MV-4-11 (cell line): ENCODE results near the gene RASSF7.
A peak's percentile ranks its signal among the peaks of the same experiment; 100 is the strongest.
"Not testable (repeated sequence)": the region's sequence is repeated elsewhere in the genome, so short reads cannot be mapped to it uniquely, and the experiment has no call there.

Experiments
- DNase-seq: peaks from one replicate; lab custom pipeline; 2025; lab: John Stamatoyannopoulos, UW

The RASSF7 gene, protein sequence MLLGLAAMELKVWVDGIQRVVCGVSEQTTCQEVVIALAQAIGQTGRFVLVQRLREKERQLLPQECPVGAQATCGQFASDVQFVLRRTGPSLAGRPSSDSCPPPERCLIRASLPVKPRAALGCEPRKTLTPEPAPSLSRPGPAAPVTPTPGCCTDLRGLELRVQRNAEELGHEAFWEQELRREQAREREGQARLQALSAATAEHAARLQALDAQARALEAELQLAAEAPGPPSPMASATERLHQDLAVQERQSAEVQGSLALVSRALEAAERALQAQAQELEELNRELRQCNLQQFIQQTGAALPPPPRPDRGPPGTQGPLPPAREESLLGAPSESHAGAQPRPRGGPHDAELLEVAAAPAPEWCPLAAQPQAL

DNA sequence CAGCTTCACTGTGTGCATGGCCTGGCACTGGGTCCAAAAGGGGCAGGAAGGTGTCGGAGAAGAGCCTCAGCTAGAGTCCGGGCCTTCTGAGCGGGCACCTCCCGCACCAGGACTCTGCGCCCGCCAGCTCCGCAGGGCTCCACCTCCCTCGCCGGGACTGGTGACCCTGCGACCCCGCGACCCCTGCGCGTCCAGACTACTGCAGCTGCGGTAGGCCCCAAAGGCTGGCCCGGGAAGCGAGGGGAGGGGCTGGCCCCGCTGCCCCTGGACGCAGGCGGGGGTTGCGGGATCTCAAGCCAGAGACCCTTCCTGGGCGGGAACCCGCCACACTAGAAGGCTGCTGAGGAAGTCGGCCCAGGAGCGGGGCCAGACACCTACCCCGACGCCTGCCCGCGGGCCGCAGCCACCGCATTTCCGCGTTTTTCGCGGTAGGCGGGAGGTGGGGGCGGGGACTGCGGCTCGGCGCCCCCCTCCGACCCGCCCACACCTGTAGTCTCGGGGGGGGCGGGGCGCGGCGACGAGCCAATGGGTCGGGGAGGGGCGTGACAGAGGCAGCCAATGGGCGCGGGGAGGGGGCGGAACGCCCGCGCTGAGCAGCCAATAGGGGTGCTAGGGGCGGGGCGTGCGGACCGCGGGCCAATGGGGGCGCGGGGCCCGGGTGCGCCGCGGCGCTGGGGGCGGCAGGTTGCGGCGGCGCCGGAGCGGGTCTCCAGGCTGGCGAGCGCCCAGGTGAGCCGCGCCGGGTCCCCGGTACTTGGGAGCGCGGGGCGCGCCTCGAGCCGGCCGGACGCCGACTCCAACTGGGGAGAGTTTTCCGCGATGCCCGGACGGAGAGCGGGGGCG is at the start of gene RASSF7, which contains the start of gene LMNTD2:
Gene RASSF7, plus strand, starts transcription at position 666 of the 843 bp plus-strand sequence. CDS start 799 bp downstream, outside the sequence.
Gene LMNTD2, minus strand, starts transcription at position 434 of the 843 bp plus-strand sequence. Its CDS starts 22 bp downstream, at position 412.
- peak; percentile 76 for DNase-seq

DNA sequence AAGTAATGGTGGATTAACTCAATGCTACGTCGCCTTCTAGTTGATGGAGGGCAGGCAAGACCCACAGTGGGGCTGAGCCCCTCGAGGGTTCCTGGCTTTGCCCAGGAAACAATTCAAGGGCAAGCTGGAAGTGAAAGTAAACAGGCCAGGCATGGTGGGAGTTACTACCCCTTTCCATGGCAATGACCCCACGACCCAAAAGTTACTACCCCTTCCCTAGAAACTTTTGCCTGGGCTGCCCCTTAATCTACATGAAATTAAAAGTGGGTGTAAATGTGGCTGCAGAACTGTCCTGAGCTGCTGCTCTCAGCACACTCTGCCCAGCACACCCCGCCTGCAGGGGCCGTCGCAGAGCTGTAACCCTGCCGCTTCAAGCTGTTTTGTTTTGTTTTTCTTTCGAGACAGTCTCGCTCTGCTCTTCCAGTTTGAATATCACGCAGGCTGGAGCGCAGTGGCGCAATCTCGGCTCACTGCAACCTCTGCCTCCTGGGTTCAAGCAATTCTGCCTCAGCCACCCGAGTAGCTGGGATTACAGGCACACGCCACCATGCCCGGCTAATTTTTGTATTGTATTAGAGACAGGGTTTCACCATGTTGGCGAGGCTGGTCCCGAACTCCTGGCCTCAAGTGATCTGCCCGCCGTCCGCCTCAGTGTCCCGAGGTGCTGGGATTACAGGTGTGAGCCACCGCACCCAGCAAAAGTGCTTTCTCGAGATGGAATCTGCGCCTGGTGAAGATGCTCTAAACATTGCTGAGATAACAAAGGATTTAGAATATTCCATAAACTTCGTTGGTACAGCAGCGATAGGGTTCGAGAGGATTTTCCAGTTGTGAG is 47.8 kb upstream of the RASSF7 start:
- DNase-seq = peak; percentile 77

DNA sequence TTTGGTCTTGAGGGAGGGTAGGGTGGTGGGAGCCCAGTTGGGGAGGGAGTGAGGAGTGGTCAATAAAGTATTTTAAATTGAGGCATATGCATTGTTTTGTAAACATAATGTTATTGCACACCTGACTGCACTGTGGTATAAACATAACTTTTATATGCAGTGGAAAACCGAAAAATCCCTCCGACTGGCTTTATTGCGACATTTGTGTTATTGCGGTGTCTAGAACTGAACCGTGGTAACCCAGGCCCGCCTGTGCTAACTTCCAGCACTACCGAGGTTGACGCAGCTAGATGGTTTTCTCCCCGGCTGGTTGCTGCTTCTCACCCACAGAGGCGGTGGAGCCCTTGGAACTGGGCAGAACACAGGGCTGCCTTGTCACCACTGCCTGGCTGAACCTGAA is 46.2 kb upstream of the RASSF7 start:
- DNase-seq = peak; percentile 73

DNA sequence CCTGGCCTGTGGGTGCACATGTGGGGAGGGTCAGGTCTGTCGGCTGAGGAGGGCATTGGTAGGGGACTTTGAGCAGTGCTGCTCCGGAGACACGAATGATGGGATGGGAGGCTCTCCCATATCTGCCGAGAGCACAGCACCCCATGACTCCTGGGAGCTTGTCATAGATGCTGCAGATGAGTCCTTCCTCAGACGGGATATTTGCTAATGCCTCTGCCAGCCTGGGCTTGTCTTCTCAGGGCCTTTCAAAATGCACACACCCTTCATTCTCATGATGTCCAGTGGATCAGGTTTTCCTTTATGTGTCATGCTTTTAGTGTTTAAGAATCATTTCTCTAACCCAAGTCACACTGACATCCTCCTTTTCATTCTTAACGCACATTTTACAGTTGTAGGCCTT is 45.6 kb upstream of the RASSF7 start:
- DNase-seq = no peak

DNA sequence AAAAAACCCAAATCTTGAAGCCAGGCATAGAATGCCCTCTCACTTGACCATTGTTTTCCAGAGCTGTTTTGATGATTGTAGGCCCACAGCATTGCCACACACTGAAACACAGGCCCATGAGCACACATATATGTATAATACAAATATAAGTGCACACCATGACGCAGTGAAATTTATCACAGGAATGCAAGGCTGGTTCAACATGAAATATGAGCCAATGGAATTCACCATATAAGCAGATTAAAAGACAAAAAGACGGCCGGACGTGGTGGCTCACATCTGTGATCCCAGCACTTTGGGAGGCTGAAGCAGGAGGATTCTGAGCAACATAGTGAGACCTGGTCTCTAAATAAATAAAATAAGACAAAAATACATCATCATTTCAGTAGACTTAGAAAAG is 44.4 kb upstream of the RASSF7 start:
- DNase-seq = no peak

DNA sequence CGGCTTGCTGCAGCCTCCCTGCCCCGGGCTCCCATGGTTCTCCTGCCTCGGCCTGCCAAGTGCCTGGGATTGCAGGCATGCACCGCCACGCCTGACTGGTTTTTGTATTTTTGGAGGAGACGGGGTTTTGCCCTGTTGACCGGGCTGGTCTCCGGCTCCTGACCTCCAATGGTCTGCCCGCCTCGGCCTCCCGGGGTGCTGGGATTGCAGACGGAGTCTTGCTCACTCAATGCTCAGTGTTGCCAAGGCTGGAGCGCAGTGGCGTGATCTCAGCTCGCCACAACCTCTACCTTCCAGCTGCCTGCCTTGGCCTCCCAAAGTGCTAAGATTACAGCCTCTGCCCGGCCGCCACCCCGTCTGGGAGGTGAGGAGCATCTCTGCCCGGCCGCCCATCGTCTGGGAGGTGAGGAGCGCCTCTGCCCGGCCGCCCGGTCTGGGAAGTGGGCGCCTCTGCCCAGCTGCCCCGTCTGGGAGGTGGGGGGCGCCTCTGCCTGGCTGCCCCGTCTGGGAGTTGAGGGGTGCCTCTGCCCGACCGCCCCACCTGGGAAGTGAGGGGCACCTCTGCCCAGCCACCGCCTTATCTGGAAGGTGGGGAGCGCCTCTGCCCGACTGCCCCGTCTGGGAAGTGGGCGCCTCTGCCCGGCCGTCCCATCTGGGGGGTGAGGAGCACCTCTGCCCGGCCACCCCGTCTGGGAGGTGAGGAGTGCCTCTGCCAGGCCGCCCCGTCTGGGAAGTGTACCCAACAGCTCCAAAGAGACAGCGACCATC is 43.7 kb upstream of the RASSF7 start:
- DNase-seq = not testable (repeated sequence)

DNA sequence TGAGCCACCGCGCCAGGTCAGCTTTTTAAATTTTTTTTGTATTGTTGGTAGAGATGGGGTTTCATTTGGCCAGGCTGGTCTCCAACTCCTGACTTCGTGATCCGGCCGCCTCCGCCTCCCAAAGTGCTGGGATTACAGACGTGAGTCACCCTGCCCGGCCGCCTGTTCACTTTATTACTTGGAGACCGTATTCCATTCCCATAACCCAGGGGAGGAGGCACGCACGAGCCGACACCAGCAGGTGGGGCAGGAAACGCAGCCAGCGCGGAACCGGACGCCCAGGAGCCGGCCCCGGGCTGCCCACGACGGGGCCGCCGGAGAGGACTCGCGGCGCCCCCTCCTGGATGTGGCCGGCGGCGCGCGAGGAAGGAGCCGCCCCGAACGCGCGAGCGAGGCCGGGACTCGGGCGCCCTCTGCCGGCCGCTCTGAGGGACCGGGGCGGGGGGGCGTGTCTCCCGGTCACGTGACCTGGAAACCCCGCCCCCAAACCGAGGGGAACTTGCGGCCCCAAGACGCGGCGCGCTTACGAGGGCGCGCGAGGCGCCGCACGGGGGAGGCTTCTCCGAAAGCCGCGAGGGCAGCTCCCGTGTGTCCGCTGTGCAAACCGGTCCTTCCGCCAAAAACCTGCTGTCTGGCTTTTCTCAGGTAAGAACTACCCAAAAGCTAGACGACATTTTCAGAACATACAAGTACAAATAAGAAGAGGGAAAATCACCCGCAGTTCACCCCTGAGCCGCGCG is 42.1 kb upstream of the RASSF7 start:
- DNase-seq = no peak

DNA sequence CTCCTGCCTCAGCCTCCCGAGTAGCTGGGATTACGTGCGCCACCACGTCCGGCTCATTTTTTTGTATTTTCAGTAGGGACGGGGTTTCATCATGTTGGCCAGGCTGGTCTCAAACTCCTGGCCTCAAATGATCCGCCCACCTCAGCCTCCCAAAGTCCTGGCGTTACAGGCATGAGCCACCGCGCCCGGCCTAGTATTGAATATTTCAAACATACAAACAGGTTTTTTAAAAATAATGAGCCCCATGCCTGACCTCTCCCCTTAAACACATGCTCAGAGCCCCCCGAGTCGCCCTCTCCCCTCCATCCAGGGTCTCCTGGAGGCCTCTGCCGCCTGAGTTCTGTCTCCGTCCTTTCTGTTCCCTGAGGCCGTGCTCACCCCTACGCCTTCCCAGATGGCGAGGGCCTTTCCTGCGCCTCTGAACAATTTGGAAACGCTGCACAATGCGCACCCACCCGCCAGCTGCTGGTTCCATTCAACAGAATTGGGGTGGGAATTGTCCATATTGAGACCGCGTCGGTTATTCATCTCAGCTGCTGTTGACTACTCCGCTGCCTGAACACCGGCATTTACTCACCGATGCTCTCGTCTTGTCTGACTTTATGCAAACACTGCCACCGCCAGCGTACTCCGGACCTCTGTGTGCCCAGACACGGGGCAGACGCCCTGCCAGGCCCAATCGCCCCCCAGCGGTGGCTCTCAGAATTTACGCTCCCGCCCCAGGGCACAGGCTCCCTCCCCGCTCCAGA is 40.2 kb upstream of the RASSF7 start:
- DNase-seq = no peak

DNA sequence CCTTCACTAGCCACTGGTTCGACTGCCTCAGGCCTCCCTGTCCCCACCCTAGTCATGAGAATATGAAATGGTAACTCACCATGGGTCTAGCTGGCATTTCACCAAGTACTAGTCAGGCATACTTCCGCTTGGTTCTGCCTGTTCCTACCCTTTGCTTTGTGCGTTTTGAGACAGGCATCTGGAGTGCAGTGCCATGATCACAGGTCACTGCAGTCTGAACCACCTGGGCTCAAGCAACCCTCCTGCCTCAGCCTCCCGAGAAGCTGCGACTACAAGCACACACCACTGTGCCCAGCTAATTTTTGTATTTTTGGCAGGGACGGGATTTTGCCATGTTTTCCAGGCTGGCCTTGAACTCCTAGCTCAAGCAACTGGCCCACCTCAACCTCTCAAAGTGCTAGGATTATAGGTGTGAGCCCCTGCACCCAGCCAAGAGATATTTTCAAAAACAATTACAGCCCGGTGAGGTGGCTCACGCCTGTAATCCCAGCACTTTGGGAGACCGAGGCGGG is 39.5 kb upstream of the RASSF7 start:
- no peak for DNase-seq

DNA sequence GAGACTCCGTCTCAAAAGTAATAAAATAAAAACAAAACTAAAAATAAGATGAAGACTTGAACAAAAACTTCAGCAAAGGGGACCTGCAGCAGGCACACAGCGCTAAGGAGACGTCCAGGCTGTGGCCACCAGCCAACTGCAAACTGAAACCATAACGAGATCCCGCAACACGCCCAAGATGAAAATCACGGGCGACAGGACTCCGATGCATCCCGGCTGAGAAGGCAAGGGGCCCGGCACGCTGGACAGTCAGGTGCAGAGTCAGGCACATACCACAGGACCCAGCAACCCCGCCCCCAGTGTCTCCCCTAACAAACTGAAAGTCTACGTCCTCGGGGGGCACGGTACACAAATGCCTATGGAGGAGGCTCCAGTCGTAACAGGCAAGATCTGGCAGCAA is 34.6 kb upstream of the RASSF7 start:
- DNase-seq = no peak

DNA sequence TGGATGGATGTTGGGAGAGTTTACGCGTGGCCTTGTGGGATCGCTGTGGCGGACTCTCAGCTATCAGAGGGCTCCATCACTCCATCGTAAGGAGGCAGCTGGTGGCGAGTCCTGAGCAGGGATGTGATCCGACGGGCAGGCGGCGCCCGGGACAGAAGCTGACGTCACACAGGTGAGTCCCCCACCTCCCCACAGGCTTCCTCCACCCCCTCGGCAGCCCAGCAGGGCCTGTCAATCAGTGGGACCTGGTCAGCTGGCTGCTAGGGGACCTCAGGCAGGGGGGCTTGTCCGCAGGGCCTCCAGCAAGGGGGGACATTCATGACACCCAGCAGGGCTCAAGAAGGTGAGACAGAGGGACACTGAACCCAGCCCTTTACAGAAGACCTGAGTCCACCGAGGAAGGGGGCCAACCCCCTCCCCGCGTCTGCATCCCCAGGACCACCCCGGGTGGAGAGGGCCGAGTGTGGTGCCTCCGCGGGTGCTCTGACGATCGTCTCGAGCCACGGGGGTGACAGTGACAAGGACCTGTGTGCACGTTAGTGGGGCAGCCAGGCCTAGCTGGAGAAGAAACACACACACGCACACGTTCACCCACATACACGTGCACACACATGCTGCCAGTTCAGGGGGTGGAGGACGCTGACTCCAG is 32.5 kb upstream of the RASSF7 start:
- DNase-seq = no peak

DNA sequence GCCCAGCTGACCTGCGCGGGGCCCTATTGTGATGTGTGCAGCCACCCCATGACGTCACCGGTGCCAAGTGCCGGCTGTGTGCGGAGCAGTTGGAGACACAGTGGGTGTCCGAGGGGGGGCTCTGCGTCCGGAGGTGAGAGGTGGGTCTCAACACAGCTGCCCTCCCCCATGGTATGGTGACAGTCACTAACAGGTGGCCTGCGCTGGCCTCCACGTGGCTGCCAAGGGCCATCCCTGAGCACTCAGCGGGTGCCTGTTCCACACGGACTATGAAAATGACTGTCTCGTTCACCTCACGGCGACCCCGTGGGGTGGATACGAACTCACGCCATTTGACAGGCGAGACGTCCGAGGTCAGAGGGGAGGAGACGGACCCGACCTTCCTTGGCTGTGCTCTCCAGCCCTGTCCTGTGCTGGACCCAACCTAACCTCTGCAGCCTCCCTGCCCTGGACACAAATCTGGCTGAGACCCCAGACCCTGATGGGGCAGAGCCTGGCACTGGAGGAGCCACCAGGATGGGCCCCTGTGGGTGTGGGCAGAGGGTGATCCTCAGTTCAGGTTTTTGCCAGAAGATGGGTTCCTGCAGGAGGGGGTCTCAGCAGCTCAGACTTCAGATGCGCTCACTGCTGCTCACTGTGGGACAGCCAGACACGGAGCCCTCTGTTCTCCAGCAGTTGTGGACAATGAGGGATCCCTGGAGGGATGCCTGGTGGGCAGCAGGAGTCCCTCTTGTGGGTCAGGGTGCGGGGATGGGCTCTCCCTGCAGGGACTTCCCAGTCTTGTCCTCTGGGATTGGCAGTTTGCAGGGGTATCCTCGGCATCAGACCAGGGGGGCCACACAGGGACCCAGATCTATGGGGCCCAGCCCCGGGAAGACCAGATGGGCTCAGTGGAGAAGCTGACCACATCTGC is 31.7 kb upstream of the RASSF7 start:
- DNase-seq = no peak

DNA sequence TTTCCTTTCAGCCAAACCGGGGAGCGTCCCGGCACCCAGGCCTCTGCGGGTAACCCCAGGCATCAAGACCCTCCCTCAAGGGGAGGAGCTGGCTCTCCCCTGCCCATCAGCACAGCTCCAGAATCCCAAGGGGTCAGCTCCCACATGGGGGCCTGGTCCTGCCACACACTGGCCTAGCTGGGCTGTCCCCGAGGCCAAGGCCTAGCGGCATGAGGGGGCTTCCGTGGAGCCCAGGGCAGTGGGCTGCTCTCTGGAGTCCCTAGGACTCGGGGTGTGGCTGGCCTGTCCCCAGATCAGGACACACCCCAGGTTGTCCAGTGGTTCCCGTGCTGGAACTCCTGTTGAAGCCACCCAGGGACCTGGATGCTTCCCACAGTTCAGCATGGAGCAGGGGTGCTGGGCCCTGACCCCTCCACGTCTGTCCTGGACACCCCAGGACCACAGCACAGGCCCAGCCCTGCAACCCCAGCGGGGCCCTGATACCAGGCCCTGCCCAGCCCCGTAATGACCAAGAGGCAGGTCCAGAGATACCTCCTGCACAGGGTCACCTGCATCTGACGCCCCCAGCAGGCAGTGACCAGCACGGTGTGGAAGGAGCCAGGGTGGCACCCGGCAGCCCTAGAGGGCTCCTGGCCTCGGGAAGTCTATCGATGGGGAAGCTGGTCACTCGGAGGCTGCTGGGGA is 30.9 kb upstream of the RASSF7 start:
- no peak for DNase-seq

DNA sequence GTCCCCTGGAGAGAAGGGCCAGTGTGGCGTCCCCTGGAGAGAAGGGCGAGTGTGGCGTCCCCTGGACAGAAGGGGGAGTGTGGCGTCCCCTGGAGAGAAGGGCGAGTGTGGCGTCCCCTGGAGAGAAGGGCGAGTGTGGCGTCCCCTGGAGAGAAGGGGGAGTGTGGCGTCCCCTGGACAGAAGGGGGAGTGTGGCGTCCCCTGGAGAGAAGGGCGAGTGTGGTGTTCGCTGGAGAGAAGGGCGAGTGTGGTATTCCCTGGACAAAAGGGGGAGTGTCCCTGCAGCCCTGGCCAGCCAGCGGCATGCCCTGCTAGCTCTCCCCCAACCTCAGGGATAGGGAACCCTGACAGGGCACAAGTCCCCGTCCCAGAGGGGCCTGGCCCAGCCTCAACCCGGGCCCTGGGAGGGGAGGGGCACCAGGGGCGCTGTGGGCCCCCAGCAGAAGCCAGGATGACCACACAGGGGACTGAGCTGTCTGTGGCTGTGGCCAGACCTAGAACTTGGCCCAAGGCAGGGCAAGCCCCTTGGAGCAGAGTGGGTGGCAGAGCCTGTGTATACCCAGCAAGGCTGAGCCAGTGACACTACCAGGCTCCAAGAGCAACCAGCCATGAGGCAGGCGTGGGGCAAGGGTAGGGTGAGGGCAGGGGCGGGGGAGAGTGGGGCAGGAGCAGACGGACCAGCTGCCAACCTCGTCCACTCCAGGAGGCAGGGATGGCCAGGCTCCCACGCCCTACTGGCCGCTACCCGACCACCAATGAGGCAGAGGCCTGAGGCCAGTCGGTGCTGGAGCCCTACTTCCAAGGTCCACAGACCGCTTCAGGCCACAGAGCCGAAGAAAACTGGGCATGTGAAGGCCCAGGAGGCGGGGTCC is 29.6 kb upstream of the RASSF7 start:
- DNase-seq = no peak

DNA sequence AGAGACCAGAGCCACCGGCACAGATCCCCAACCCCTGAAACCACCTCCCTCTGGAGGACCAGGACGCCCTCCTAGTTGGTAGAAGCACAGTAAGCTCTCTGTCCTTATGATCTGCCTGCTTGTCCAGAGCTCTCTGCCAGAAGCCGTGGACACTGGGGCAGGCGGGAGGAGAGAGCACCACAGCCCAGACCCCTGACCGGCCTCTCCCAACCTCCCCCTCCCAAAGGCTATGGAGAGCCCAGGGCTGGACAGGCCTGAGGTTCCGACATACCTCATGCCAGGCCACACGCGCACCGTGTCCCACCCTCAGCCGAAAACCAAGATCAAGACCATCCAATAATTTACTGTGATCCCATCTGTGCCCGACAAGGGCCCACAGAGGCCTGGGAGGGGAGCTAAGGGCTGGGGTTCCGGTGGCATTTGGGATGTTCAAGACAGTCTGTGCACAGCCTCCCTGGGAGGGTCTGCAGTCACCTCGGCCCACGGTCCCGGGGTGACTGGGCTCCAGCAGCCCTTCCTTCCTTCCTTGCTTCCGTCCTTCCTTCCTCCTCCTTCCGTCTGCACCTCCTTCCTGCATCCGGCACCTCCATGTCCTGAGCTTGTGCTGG is 28.7 kb upstream of the RASSF7 start:
- DNase-seq = no peak

DNA sequence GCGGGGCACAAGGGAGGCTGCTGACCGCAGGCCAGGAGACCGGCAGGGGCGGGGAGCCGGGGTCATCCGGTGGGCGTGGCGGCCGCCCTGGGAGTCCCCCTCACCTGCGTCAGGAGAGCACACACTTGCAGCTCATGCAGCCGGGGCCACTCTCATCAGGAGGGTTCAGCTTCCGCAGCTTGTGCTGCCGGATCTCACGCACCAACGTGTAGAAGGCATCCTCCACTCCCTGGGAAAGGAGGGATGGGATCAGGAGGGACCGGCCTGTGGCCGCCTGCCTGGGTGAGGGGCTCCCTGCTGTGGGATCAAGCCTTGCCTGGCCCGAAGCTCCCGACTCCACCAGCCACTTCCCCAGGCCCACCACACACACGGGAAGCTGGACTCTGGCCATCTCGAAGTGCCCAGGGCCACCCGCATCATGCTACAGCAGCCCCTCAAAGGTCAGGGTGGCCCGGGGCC is 28.2 kb upstream of the RASSF7 start:
- DNase-seq = no peak
